Peyer's patch (tissue), 4 donors: ENCODE results near the gene HS3ST5.

ENCODE experiments used
- POLR2A ChIP-seq, 2 donors: fragments of 450-650 bp; IDR thresholded peaks; one replicate each; pipeline ENCODE4 v1.5.1; 2017; ENCODE audit warnings: antibody characterized with exemption in 2 of 2, mild to moderate bottlenecking in 2 of 2, moderate library complexity in 2 of 2
- TF ChIP-seq, protein P1 (sequence below), 6 experiments: fragments of 450-650 bp in 4 of 6; fragments of 200-600 bp in 2 of 6; sonication (generic) in 1 of 6; IDR thresholded peaks; one replicate each; pipeline ENCODE4 v1.5.1; 2017 to 2019; ENCODE audit warnings: antibody characterized with exemption in 6 of 6, mild to moderate bottlenecking in 3 of 6, moderate library complexity in 1 of 6

DNA sequence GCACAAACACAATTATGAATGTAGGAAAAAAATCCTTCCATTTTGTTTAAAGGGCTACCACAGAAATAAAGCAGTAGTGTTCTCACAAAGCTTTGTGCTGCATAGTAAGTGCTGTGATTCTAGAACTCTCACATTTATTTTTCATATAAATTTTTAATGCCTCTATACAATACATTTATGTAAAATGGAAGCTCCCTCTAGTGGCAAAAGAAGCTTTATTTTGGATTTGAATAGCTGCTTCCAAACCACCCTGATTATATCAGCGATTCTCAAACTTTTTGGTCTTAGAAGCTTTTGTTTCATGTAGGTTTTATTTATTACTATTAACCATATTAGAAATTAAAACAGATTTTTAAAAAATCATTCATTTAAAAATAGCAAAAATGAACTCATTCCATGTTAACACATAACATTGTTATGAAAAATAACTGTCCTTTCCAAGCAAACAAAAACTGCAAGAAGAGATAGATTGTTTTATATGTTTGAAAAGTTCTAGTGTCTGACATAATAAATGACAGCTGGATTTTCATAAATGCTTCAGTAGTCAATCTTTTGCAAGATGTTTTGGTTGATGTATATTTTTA lies 38.4 kb downstream of the HS3ST5 start:
- no peak for TF ChIP-seq POLR2A (IDR thresholded peaks at IDR 0.05)
- TF ChIP-seq, protein P1, sequence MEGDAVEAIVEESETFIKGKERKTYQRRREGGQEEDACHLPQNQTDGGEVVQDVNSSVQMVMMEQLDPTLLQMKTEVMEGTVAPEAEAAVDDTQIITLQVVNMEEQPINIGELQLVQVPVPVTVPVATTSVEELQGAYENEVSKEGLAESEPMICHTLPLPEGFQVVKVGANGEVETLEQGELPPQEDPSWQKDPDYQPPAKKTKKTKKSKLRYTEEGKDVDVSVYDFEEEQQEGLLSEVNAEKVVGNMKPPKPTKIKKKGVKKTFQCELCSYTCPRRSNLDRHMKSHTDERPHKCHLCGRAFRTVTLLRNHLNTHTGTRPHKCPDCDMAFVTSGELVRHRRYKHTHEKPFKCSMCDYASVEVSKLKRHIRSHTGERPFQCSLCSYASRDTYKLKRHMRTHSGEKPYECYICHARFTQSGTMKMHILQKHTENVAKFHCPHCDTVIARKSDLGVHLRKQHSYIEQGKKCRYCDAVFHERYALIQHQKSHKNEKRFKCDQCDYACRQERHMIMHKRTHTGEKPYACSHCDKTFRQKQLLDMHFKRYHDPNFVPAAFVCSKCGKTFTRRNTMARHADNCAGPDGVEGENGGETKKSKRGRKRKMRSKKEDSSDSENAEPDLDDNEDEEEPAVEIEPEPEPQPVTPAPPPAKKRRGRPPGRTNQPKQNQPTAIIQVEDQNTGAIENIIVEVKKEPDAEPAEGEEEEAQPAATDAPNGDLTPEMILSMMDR (IDR thresholded peaks at IDR 0.05): peak in 3 of 6 experiments; percentile 5 to 25 (median 18)
